HL-60 (cell line): ENCODE results near the gene NAT8L.

Experiments used
- DNase-seq, 2 experiments: peaks; one replicate each; pipeline ENCODE4 v3.0.0-alpha.2; 2010 to 2020; ENCODE audit warnings: low read depth in 1 of 2, low spot score in 1 of 2
- H3K27ac ChIP-seq: fragments of 250-450 bp; sonication (Bioruptor Pico); replicated peaks from 2 replicates; pipeline ENCODE4 v1.5.1; 2020; ENCODE audit warnings: mild to moderate bottlenecking, moderate library complexity
- H3K27me3 ChIP-seq: fragments of 250-450 bp; sonication (Bioruptor Pico); 2 replicates; pipeline ENCODE4 v1.5.1; 2021; ENCODE audit warnings: mild to moderate bottlenecking, moderate library complexity; ENCODE audit not compliant: insufficient read depth, poor library complexity, severe bottlenecking
- H3K4me3 ChIP-seq: replicated peaks from 2 replicates; pipeline ENCODE4 v1.5.1; 2011; ENCODE audit warnings: mild to moderate bottlenecking, control low read depth, low read length; ENCODE audit not compliant: insufficient read depth
- GABPA ChIP-seq: IDR thresholded peaks from 2 replicates; pipeline ENCODE4 v1.6.1; 2012; ENCODE audit warnings: low read depth
- POLR2AphosphoS5 ChIP-seq: IDR thresholded peaks from 2 replicates; pipeline ENCODE4 v1.6.1; 2012; ENCODE audit warnings: low read depth
- SPI1 ChIP-seq: IDR thresholded peaks from 2 replicates; pipeline ENCODE4 v1.6.1; 2012; ENCODE audit warnings: low read depth, mild to moderate bottlenecking, borderline replicate concordance
- TF ChIP-seq, protein P1 (sequence below): IDR thresholded peaks from 2 replicates; pipeline ENCODE4 v1.6.1; 2012; ENCODE audit warnings: low read depth; ENCODE audit not compliant: insufficient replicate concordance
- TF ChIP-seq, protein P2 (sequence below): IDR thresholded peaks from one replicate; pipeline ENCODE4 v1.5.1; 2011; ENCODE audit warnings: low read length, control low read depth, inconsistent platforms; ENCODE audit not compliant: insufficient read depth

Gene NAT8L

DNA sequence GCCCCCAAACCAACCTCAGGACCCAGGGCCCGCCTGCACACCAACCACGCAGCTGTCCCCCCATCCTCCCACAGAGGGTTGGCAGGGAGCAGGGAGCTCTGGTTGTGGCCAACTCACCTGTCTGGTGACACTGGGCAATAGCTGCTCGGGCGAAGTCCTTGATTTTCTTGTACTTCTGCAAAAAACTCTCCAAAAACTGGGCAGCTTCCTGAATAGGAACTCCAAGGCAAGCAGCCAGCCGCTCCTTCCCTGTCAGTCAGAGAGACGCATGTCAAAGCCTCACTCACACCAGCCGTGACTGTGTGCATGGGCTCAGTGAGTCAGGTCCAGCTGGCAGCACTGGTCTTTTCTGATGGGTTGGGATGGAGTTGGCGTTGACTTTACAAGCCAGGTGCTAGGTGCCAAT is 26.4 kb downstream of the NAT8L start:
- no peaks in the 10 kb centered on the region for H3K27me3 ChIP-seq
- no peak overlapping the region for H3K4me3 ChIP-seq
- no peak for DNase-seq
- no peak for TF ChIP-seq GABPA
- TF ChIP-seq, protein P1, sequence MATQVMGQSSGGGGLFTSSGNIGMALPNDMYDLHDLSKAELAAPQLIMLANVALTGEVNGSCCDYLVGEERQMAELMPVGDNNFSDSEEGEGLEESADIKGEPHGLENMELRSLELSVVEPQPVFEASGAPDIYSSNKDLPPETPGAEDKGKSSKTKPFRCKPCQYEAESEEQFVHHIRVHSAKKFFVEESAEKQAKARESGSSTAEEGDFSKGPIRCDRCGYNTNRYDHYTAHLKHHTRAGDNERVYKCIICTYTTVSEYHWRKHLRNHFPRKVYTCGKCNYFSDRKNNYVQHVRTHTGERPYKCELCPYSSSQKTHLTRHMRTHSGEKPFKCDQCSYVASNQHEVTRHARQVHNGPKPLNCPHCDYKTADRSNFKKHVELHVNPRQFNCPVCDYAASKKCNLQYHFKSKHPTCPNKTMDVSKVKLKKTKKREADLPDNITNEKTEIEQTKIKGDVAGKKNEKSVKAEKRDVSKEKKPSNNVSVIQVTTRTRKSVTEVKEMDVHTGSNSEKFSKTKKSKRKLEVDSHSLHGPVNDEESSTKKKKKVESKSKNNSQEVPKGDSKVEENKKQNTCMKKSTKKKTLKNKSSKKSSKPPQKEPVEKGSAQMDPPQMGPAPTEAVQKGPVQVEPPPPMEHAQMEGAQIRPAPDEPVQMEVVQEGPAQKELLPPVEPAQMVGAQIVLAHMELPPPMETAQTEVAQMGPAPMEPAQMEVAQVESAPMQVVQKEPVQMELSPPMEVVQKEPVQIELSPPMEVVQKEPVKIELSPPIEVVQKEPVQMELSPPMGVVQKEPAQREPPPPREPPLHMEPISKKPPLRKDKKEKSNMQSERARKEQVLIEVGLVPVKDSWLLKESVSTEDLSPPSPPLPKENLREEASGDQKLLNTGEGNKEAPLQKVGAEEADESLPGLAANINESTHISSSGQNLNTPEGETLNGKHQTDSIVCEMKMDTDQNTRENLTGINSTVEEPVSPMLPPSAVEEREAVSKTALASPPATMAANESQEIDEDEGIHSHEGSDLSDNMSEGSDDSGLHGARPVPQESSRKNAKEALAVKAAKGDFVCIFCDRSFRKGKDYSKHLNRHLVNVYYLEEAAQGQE = no peak
- no peak for TF ChIP-seq POLR2AphosphoS5
- TF ChIP-seq, protein P2, sequence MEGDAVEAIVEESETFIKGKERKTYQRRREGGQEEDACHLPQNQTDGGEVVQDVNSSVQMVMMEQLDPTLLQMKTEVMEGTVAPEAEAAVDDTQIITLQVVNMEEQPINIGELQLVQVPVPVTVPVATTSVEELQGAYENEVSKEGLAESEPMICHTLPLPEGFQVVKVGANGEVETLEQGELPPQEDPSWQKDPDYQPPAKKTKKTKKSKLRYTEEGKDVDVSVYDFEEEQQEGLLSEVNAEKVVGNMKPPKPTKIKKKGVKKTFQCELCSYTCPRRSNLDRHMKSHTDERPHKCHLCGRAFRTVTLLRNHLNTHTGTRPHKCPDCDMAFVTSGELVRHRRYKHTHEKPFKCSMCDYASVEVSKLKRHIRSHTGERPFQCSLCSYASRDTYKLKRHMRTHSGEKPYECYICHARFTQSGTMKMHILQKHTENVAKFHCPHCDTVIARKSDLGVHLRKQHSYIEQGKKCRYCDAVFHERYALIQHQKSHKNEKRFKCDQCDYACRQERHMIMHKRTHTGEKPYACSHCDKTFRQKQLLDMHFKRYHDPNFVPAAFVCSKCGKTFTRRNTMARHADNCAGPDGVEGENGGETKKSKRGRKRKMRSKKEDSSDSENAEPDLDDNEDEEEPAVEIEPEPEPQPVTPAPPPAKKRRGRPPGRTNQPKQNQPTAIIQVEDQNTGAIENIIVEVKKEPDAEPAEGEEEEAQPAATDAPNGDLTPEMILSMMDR = no peak
- TF ChIP-seq SPI1 = no peak
- H3K27ac ChIP-seq = no peak overlapping the region

DNA sequence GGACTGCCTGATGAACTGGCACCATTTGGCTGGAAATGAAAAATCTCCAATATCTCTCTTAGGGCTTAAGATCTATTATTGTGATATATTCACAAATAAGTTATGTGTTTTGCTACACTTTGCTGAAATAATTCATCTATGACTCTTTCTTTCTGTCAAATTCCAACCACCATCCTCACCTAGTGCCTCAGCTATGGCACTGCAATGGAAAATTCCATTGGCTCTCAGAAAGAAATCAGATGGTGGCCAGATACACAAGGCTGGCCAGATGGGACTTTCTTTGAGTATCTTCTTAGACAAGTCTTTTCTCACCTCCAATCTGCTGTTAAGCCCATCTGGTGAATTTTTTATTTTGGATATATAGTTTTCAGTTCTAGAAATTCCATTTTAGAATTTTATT is 28.0 kb downstream of the NAT8L start:
- Histone ChIP-seq H3K27ac (no peak overlapping the region), H3K27me3 (no peaks in the 10 kb centered on the region), H3K4me3 (no peak overlapping the region)
- DNase-seq = no peak
- TF ChIP-seq GABPA (no peak), SPI1 (no peak)
- TF ChIP-seq, protein P2 = no peak

DNA sequence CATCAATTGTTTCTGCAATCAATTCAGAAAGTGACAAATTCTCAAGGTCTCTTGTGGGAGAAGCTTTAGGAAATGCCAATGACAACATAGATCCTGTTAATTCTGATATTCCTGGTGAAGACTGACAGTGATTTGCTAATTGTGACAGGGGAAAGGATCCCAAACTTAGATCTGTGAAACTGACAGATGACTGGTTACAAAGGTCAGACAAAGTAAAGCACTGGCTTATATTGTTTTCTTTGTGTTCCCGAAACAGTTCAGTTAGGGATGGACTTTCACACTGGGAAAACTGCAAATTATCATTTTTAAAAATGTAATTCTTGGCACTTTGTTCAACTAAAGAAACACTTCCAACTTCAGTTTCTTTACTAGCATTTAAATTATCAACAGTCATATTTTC is 30.1 kb downstream of the NAT8L start:
- DNase-seq = no peak
- H3K27me3 ChIP-seq = no peaks in the 10 kb centered on the region
- TF ChIP-seq GABPA = no peak
- TF ChIP-seq, protein P2 = no peak
- TF ChIP-seq SPI1 = no peak
- TF ChIP-seq, protein P1 = no peak
- no peak for TF ChIP-seq POLR2AphosphoS5

DNA sequence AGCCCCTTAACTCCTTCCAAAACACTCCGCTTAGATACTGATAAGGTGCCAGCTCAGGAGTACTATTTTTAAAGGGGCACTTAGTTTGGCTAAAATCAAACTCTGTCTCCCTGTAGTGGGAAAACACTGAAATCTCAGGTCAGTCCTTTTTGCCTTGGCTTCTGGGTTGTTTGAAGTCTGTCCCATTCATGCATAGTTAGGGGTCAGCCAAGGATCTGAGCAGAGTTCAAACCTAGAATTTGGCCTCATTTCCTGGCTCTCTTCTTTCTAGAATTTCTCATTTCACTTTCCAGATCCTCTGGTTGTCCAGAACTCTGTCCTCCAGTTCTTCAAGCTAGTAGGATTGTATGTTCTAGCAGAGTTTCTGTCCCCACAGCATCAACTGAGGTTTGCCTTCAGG is 31.5 kb downstream of the NAT8L start:
- TF ChIP-seq, protein P2 = no peak
- TF ChIP-seq POLR2AphosphoS5 = no peak
- Histone ChIP-seq H3K27ac (no peak overlapping the region), H3K4me3 (no peak overlapping the region), H3K27me3 (no peaks in the 10 kb centered on the region)
- DNase-seq = no peak

More for the DNA sequence above, 30.1 kb downstream of the NAT8L start:
- no peak overlapping the region for H3K27ac ChIP-seq
- H3K4me3 ChIP-seq = no peak overlapping the region
